Neural cell (in vitro differentiated cells): ENCODE data around the gene MYO19. TPM values are rescaled to one million over a fixed set of nuclear protein-coding genes. Genes with fewer than 3 reads are reported as not detected.

ENCODE experiments used
- H2AFZ ChIP-seq: fragments of 200-600, 300-800 bp; sonication (generic), shearing (Covaris generic); 2 replicates; pipeline ENCODE4 v1.6.0; 2014; ENCODE audit warnings: low read depth, mild to moderate bottlenecking, antibody characterized with exemption, low read length, moderate library complexity
- H3F3A ChIP-seq: fragments of 200-600 bp; shearing (Covaris generic); 2 replicates; pipeline ENCODE4 v1.6.1; 2016; ENCODE audit warnings: mild to moderate bottlenecking, moderate library complexity, mixed read lengths, antibody characterized with exemption, low read length; ENCODE audit not compliant: insufficient read depth, poor library complexity, severe bottlenecking
- H3K27ac ChIP-seq: fragments of 200-600, 300-800 bp; sonication (generic), shearing (Covaris generic); 2 replicates; pipeline ENCODE4 v1.5.1; 2014; ENCODE audit warnings: mild to moderate bottlenecking, low read length, moderate library complexity
- H3K27me3 ChIP-seq: fragments of 300-800, 200-600 bp; sonication (generic), shearing (Covaris generic); 2 replicates; pipeline ENCODE4 v1.6.0; 2014; ENCODE audit warnings: mild to moderate bottlenecking, low read depth, low read length, moderate library complexity; ENCODE audit not compliant: insufficient read depth
- H3K36me3 ChIP-seq: fragments of 300-800, 200-600 bp; sonication (generic), shearing (Covaris generic); 2 replicates; pipeline ENCODE4 v1.5.1; 2014; ENCODE audit warnings: mild to moderate bottlenecking, antibody characterized with exemption, low read length, moderate library complexity; ENCODE audit not compliant: insufficient read depth
- H3K4me2 ChIP-seq: fragments of 300-800, 200-600 bp; sonication (generic), shearing (Covaris generic); 2 replicates; pipeline ENCODE4 v1.6.0; 2014; ENCODE audit warnings: mild to moderate bottlenecking, low read length
- H3K4me3 ChIP-seq: fragments of 300-800, 200-600 bp; sonication (generic), shearing (Covaris generic); 2 replicates; pipeline ENCODE4 v1.5.1; 2014; ENCODE audit warnings: mild to moderate bottlenecking, low read length, moderate library complexity
- H3K79me2 ChIP-seq: fragments of 200-600 bp; shearing (Covaris generic); replicated peaks from 2 replicates; pipeline ENCODE4 v1.6.0; 2014; ENCODE audit warnings: mild to moderate bottlenecking, low read length, moderate library complexity; ENCODE audit not compliant: insufficient read depth
- H3K9ac ChIP-seq: fragments of 300-800, 200-600 bp; sonication (generic), shearing (Covaris generic); 2 replicates; pipeline ENCODE4 v1.6.1; 2016; ENCODE audit warnings: mild to moderate bottlenecking, low read length, mixed read lengths
- H3K9me2 ChIP-seq: fragments of 200-600 bp; shearing (Covaris generic); 2 replicates; pipeline ENCODE4 v1.6.1; 2016; ENCODE audit warnings: mild to moderate bottlenecking, low read length, mixed read lengths; ENCODE audit not compliant: insufficient read depth
- H3K9me3 ChIP-seq: fragments of 200-600, 300-800 bp; sonication (generic), shearing (Covaris generic); 2 replicates; pipeline ENCODE4 v1.6.1; 2016; ENCODE audit warnings: mild to moderate bottlenecking, mixed run types, low read length, moderate library complexity, mixed read lengths
- H4K20me1 ChIP-seq: fragments of 200-600 bp; shearing (Covaris generic); 2 replicates; pipeline ENCODE4 v1.6.1; 2016; ENCODE audit warnings: mild to moderate bottlenecking, mixed run types; ENCODE audit not compliant: insufficient read depth
- CTCF ChIP-seq: fragments of 450-650 bp; IDR thresholded peaks from 2 replicates; pipeline ENCODE4 v1.5.1; 2014; ENCODE audit warnings: antibody characterized with exemption, mild to moderate bottlenecking, moderate library complexity; ENCODE audit not compliant: poor library complexity, severe bottlenecking
- EP300 ChIP-seq: fragments of 450-650 bp; conservative IDR thresholded peaks from 2 replicates; pipeline ENCODE4 v1.6.1; 2014; ENCODE audit warnings: antibody characterized with exemption, mild to moderate bottlenecking, moderate library complexity; ENCODE audit not compliant: poor library complexity, severe bottlenecking
- EZH2 ChIP-seq: fragments of 200-600, 300-800 bp; shearing (Covaris generic), sonication (generic); IDR thresholded peaks from 2 replicates; pipeline ENCODE4 v1.6.1; 2014; ENCODE audit warnings: antibody characterized with exemption, low read length, borderline replicate concordance, mild to moderate bottlenecking; ENCODE audit not compliant: insufficient read depth, poor library complexity, severe bottlenecking
- POLR2AphosphoS5 ChIP-seq: IDR thresholded peaks from 2 replicates; pipeline ENCODE4 v1.6.1; 2012
- RAD21 ChIP-seq: fragments of 450-650 bp; conservative IDR thresholded peaks from 2 replicates; pipeline ENCODE4 v1.6.1; 2014; ENCODE audit warnings: antibody characterized with exemption, mild to moderate bottlenecking, moderate library complexity
- REST ChIP-seq: IDR thresholded peaks from 2 replicates; pipeline ENCODE4 v1.6.1; 2012; ENCODE audit warnings: borderline replicate concordance
- SMC3 ChIP-seq: fragments of 450-650 bp; conservative IDR thresholded peaks from 2 replicates; pipeline ENCODE4 v1.6.1; 2014; ENCODE audit warnings: antibody characterized with exemption, mild to moderate bottlenecking, moderate library complexity; ENCODE audit not compliant: poor library complexity
- TAF1 ChIP-seq: IDR thresholded peaks from 2 replicates; pipeline ENCODE4 v1.6.1; 2012; ENCODE audit warnings: low read depth
- polyA plus RNA-seq: library from polyadenylated mRNA; depleted of rRNA; stranded (reverse); fragments of >200 nt; gene quantifications from 2 replicates; pipeline ENCODE4 v1.2.3, GENCODE V29; 2014

The MYO19 gene
- polyA plus RNA-seq, 1 donor from 2014 or later: 51.5 TPM

- Histone ChIP-seq H3K4me3 (no peak overlapping the region), H4K20me1 (no peaks in the 10 kb centered on the region), H3K9me3 (no peaks in the 10 kb centered on the region), H3F3A (no peaks in the 10 kb centered on the region), H3K9ac (no peak overlapping the region), H3K27ac (no peak overlapping the region), H3K36me3 (no peaks in the 10 kb centered on the region), H3K27me3 (no peaks in the 10 kb centered on the region), H3K9me2 (no peaks in the 10 kb centered on the region), H3K4me2 (no peak overlapping the region), H2AFZ (no peak overlapping the region), H3K79me2 (no peaks in the 10 kb centered on the region)
- TF ChIP-seq POLR2AphosphoS5: no peak
- TF ChIP-seq RAD21: no peak
- TF ChIP-seq CTCF: no peak
- no peak for TF ChIP-seq EZH2
- TF ChIP-seq EP300: no peak
- TF ChIP-seq TAF1: no peak
These were observed 40.4 kb upstream of the MYO19 start for GRCh38 chr17:36575028-36575427.

- no peak overlapping the region for H3K4me3 ChIP-seq
- TF ChIP-seq REST: no peak
- no peak for TF ChIP-seq CTCF
- TF ChIP-seq SMC3: no peak
- no peak for TF ChIP-seq POLR2AphosphoS5
- H3K79me2 ChIP-seq: no peaks in the 10 kb centered on the region
- H3K4me2 ChIP-seq: no peak overlapping the region
- H3K36me3 ChIP-seq: no peaks in the 10 kb centered on the region
- no peak overlapping the region for H2AFZ ChIP-seq
- no peak overlapping the region for H3K27ac ChIP-seq
- H3K9me3 ChIP-seq: no peaks in the 10 kb centered on the region
- H3K27me3 ChIP-seq: no peaks in the 10 kb centered on the region
- H3F3A ChIP-seq: no peaks in the 10 kb centered on the region
- no peak overlapping the region for H3K9ac ChIP-seq
- no peaks in the 10 kb centered on the region for H3K9me2 ChIP-seq
- no peaks in the 10 kb centered on the region for H4K20me1 ChIP-seq
These were observed 31.4 kb upstream of the MYO19 start for GRCh38 chr17:36566081-36566480.
